Gastrocnemius medialis (tissue), 4 donors: ENCODE results near the gene ZDHHC7. TPM values are rescaled to one million over a fixed set of nuclear protein-coding genes. Genes with fewer than 3 reads are reported as not detected.

ENCODE experiments used
- ATAC-seq, 2 donors: fragments of 150-250 bp; one replicate each; pipeline ENCODE4 v1.9.1; 2016
- DNase-seq, 2 donors: peaks; one replicate each; pipeline ENCODE4 v3.0.0-alpha.2; 2019
- H3K27ac ChIP-seq, 4 donors: fragments of 200-600 bp; sonication (generic); 1 replicate in 1 of 4; 2 replicates in 3 of 4; pipeline ENCODE4 v1.5.1; 2016 to 2018; ENCODE audit warnings: mild to moderate bottlenecking in 2 of 4, moderate library complexity in 1 of 4
- H3K27me3 ChIP-seq, 3 donors: fragments of 200-600 bp; sonication (generic) in 2 of 3; 1 replicate in 1 of 3; 2 replicates in 2 of 3; pipeline versions ENCODE4 v1.5.1 to v1.6.0; 2016 to 2019; ENCODE audit warnings: mild to moderate bottlenecking in 1 of 3, moderate library complexity in 1 of 3
- H3K36me3 ChIP-seq, 2 donors: fragments of 200-600 bp; sonication (generic) in 1 of 2; one replicate each; pipeline ENCODE4 v1.5.1; 2017 to 2018
- H3K4me1 ChIP-seq, 2 donors: fragments of 200-600 bp; sonication (generic) in 1 of 2; one replicate each; pipeline ENCODE4 v1.5.1; 2016 to 2017; ENCODE audit warnings: mild to moderate bottlenecking in 2 of 2
- H3K4me3 ChIP-seq, 4 donors: fragments of 200-600 bp; sonication (generic) in 3 of 4; 1 replicate in 1 of 4; 2 replicates in 3 of 4; pipeline ENCODE4 v1.5.1; 2016 to 2019; ENCODE audit warnings: mild to moderate bottlenecking in 2 of 4
- H3K9me3 ChIP-seq, 3 donors: fragments of 200-600 bp; sonication (generic) in 2 of 3; 1 replicate in 1 of 3; 2 replicates in 2 of 3; pipeline ENCODE4 v1.5.1; 2016 to 2019
- CTCF ChIP-seq, 5 experiments: fragments of 450-650 bp in 3 of 5; fragments of 200-600 bp in 2 of 5; sonication (generic) in 2 of 5; IDR thresholded peaks in 4 of 5; conservative IDR thresholded peaks in 1 of 5; 1 replicate in 4 of 5; 2 replicates in 1 of 5; pipeline ENCODE4 v1.5.1; 2016 to 2019; ENCODE audit warnings: antibody characterized with exemption in 5 of 5, mild to moderate bottlenecking in 3 of 5, moderate library complexity in 3 of 5
- POLR2A ChIP-seq, 2 donors: fragments of 450-650 bp; IDR thresholded peaks; one replicate each; pipeline ENCODE4 v1.6.1; 2017; ENCODE audit warnings: antibody characterized with exemption in 2 of 2, mild to moderate bottlenecking in 2 of 2, moderate library complexity in 2 of 2
- in situ Hi-C, 4 donors: fragments of 200-750 bp; cut with MboI; loops; one replicate each; pipeline versions ENCODE4 v1.15.0 to v1.8.0; 2017; ENCODE audit warnings: low sequenced_read_pairs in 4 of 4
- intact Hi-C: fragments of 100-400 bp; cut with DNase I; formaldehyde crosslinking; loops from one replicate; pipeline ENCODE4 v1.15.1; 2023; ENCODE audit warnings: low total_unique reads
- total RNA-seq, 4 donors: library from RNA; depleted of rRNA; stranded (reverse); fragments of >200 nt; gene quantifications; one replicate each; pipeline versions ENCODE4 v1.1.0 to v1.2.3, GENCODE V29; 2016

The ZDHHC7 gene
- total RNA-seq, 4 donors from 2014 or later, result 55.0 to 93.5 (median 68.4) TPM

GRCh38 chr16:84955427-84955826, 55.9 kb downstream of the ZDHHC7 start:
- Histone ChIP-seq H3K9me3 (no peaks in the 10 kb centered on the region), H3K36me3 (no peaks in the 10 kb centered on the region), H3K4me1 (peaks cover 2 to 6% of the 10 kb centered on the region in 2 donors), H3K4me3 (no peak overlapping the region), H3K27me3 (no peaks in the 10 kb centered on the region), H3K27ac (no peak overlapping the region)
- TF ChIP-seq POLR2A (IDR thresholded peaks at IDR 0.05), result no peak
- TF ChIP-seq CTCF (IDR thresholded peaks at IDR 0.05 in 4 of 5, conservative IDR thresholded peaks at IDR 0.05 in 1 of 5), result no peak
- DNase-seq, result no peak
- in situ Hi-C loops, result loop anchor here in 3 of 4 donors (25.0 kb wide), 3 partner anchors 93 to 443 kb away; partner anchors contain the start of genes KLHL36 (in 1 of the 3) and MEAK7 (in 1 of the 3)
- no peak for ATAC-seq
- intact Hi-C loops, result no loop called here

- Histone ChIP-seq H3K27me3 (no peaks in the 10 kb centered on the region), H3K27ac (no peak overlapping the region), H3K4me3 (no peak overlapping the region), H3K9me3 (no peaks in the 10 kb centered on the region), H3K4me1 (peaks cover 2 to 6% of the 10 kb centered on the region in 2 donors), H3K36me3 (no peaks in the 10 kb centered on the region)
- TF ChIP-seq CTCF (IDR thresholded peaks at IDR 0.05 in 4 of 5, conservative IDR thresholded peaks at IDR 0.05 in 1 of 5), result no peak
- no peak for TF ChIP-seq POLR2A (IDR thresholded peaks at IDR 0.05)
- in situ Hi-C loops, result loop anchor here in 3 of 4 donors (25.0 kb wide), 3 partner anchors 91 to 441 kb away; partner anchors contain the start of genes KLHL36 (in 1 of the 3) and MEAK7 (in 1 of the 3)
- intact Hi-C loops, result no loop called here
- DNase-seq, result no peak
- ATAC-seq, result no peak
Observed at GRCh38 chr16:84953190-84953746, 58.1 kb downstream of the ZDHHC7 start.

GRCh38 chr16:84952335-84953189, 58.8 kb downstream of the ZDHHC7 start:
- Histone ChIP-seq H3K9me3 (no peaks in the 10 kb centered on the region), H3K36me3 (no peaks in the 10 kb centered on the region), H3K4me3 (no peak overlapping the region), H3K27me3 (no peaks in the 10 kb centered on the region), H3K4me1 (peaks cover 2 to 6% of the 10 kb centered on the region in 2 donors), H3K27ac (peak overlapping the region in 1 of 4 donors; percentile 2)
- intact Hi-C loops (loop anchor here (1.0 kb wide), 2 partner anchors 27 to 198 kb away; no protein-coding TSS in a partner anchor), in situ Hi-C loops (loop anchor here in 3 of 4 donors (25.0 kb wide), 3 partner anchors 90 to 440 kb away; partner anchors contain the start of genes KLHL36 (in 1 of the 3) and MEAK7 (in 1 of the 3))
- DNase-seq (peak; percentile 67 to 78), ATAC-seq (peak; percentile 95 to 97)
- no peak for TF ChIP-seq POLR2A (IDR thresholded peaks at IDR 0.05)
- peak; percentile 80 to 93 (median 92) for TF ChIP-seq CTCF (IDR thresholded peaks at IDR 0.05 in 4 of 5, conservative IDR thresholded peaks at IDR 0.05 in 1 of 5)

GRCh38 chr16:84950906-84951305, 60.4 kb downstream of the ZDHHC7 start:
- Histone ChIP-seq H3K4me1 (peaks cover 2 to 12% of the 10 kb centered on the region in 2 donors), H3K36me3 (no peaks in the 10 kb centered on the region), H3K27ac (no peak overlapping the region), H3K4me3 (no peak overlapping the region), H3K9me3 (no peaks in the 10 kb centered on the region), H3K27me3 (no peaks in the 10 kb centered on the region)
- in situ Hi-C loops (loop anchor here in 3 of 4 donors (25.0 kb wide), 3 partner anchors 89 to 439 kb away; partner anchors contain the start of genes KLHL36 (in 1 of the 3) and MEAK7 (in 1 of the 3)), intact Hi-C loops (no loop called here)
- TF ChIP-seq CTCF (IDR thresholded peaks at IDR 0.05 in 4 of 5, conservative IDR thresholded peaks at IDR 0.05 in 1 of 5) (no peak), POLR2A (IDR thresholded peaks at IDR 0.05) (no peak)
- DNase-seq, result no peak
- ATAC-seq, result no peak
